Measurements from ENCODE around the gene SERP2. TPM values are rescaled to one million over a fixed set of nuclear protein-coding genes. Genes with fewer than 3 reads are reported as not detected.
A peak's percentile ranks its signal among the peaks of the same experiment; 100 is the strongest.

SERP2 gene
- total RNA-seq, 1 donor from 2014 or later, result 0.26 TPM

DNA sequence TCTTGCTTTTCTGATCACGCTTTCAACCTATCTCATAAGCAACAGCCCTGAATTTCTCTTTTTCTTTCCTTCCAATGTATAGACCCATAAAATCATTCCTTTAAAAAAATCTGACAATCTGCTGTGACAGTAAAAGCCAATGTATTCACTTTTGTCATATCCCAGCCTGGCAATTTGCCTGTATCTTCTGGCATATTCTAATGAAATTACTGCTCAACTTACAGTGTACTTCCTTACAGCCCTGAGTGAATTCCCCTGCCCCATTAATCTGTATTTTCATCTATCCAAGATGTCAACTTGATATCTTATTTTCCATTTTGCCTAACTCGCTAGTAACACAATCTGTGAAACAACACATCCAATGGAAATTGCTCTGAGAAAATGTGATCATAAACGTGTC, 18.0 kb upstream of the SERP2 start:
- DNase-seq (ENCODE audit: low read depth, low spot score), result no peak

DNA sequence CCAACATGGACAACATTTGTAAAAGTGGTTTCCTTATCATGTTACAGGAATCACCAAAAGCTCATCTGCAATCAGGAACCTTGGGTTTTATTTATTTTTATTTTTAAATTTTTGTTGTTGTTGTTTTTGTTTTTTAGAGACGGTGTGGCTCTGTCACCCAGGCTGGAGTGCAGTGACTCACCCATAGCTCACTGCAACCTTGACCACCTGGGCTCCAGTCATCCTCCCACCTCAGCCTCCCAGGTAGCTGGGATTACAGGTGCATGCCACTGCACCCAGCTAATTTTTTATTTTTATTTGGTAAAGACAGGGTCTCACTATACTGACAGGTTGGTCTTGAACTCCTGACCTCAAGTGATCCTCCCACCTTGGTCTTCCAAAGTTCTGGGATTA, 13.6 kb upstream of the SERP2 start:
- no peak for DNase-seq (ENCODE audit: low read depth, low spot score)

DNA sequence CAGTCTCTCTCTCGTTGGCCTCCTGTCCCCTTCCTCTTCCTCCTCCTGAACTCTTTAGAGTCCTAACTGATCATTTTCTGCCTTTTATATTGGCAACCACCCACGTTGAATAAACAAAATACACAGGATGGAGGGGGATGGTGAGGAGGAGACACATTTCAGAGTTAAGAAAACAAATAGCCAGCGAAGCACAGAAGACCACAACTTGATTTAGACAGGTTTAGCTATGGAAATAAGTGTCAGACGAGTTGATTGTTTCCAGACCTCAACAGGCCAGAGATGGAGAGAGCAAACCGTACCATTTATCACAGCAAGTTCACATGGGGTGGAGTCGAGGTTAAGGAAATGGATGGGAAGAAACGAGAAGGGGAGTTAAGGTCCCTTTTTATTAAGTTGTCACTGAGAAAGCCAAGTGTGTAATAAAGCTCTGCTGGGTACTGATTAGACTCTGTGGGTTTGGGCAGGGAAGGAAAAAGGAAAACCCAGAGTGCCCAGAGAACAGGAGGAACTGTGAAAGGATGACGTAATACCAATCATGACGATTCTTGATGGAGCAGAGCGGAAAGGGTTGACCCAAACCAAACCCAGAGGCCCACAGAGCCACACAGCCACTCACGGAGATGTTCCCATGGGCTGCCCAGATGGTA, 11.1 kb upstream of the SERP2 start:
- no peak for DNase-seq (ENCODE audit: low read depth, low spot score)

DNA sequence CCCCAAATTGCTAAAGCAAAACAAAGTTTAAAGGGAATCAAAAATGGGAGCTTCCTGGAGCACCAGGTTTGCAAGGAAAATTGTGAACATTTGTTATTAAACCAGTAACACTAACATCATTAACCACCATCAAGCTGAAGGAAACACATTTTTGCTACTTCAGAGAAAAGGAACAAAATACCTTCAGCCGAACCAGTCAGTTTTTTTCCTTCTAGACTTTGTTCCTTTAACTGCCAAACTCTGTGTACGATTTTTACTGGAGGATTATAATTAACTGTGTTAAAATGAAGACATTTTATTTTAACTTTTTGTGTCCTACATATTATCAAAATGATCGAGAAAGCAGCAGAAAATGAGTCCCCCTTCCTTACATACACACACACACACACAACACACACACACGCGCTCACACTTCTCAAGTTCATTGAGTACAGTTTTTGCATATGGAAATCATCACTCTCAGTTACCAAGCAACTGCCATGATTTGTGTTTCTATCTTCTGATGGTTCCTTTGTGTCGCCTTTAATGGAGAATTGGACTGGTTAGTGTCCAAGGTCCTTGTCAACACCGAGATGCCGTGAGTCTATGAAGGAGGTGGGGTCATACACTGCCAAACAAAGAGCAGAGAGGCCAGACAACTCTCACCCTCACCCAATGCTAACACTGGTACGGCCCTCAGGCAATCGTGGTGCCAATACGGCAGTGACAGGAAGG, 9.8 kb upstream of the SERP2 start:
- DNase-seq (ENCODE audit: low read depth, low spot score), result no peak

DNA sequence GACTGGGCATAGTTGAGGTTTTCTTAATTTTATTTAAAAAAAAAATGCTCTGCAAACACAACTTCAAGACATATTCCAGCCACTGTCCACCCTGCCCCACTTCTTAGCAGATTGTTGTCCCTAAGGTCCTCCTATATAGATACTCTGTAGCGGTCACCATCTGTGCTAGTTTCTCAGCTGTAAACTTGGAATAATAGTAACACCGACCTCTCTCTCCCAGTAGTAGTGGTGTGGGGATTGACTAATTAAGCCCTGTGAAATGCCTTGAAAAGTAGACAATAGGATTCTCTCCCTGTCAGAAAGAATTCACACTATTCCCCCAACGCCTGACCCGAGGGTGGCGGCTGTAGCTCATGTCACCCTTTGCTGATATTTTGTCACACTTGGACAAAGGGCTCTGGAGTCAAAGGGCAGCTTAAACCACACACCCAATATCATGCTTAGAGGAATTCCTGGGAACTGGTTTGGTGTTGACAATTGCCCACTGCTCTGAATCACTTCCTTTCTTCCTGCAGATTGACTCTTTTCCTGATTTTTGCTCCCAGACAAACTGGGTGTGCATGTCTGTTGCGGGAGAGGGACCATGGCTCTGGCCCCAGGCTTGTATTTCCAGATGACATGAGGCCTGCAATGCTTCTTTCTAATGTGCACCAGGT, 9.2 kb upstream of the SERP2 start:
- DNase-seq (ENCODE audit: low read depth, low spot score), result peak; percentile 63

DNA sequence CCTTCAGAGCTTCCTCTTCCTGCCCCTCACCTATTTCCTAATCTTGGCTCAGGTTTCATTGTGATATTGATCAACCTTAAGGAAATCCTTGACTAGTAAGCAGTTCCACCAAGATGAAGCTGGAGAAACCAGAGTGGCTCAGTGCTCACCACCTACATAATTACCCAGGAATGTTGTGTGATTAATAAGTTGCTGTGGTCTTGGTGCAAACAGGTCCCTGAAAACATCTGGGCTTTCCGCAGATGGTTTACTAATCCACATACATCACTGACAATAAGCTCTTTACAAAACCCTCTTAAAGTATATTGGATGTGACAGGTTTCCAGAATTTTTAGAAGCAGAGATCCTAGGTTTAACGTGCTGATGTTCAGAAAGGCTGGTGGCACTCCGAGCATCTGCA, 8.6 kb upstream of the SERP2 start:
- DNase-seq (ENCODE audit: low read depth, low spot score), result no peak

DNA sequence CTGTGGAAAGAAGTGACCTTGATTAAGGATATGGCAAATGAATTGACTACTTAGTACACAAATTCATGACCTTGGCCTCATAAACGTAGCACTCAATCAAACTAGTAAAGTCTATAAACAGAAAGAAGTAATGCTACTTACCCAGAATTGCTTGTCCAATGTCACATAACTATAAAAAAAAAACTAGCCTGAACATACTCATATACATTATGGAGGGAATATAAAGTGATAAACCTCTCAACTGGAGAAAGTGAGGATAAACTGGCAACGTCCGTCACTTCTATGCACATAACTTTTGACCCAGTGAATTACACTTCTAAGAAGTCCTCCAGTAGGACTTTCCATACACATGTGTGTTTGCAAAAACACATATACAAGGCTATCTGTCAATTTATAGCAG, 7.7 kb upstream of the SERP2 start:
- no peak for DNase-seq (ENCODE audit: low read depth, low spot score)

DNA sequence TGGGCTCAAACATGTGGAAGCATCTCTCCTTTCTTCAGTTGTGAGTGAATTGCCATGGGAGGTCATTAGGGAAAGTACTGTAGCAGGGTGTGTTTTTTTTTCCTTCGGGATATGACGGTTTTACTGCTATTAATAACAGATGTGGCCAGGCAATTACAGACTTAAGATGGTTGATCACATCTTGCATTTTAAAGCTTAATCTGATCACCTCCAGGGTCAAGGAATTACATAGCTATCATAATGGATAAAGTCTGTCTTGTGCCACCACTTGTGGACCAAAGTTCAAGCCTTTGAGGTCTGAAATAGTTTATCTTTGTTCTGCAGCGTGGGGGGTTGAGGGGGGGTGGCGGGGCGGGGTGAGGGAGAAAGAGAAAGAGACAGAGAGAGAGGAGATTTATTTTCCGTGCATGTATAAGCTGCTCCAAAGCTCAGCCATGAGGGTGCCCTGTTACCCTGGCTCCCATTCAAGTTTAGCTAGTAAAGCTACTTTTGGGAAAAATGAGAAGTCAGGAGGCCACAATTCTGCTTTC, 5.5 kb upstream of the SERP2 start:
- DNase-seq (ENCODE audit: low read depth, low spot score), result no peak

DNA sequence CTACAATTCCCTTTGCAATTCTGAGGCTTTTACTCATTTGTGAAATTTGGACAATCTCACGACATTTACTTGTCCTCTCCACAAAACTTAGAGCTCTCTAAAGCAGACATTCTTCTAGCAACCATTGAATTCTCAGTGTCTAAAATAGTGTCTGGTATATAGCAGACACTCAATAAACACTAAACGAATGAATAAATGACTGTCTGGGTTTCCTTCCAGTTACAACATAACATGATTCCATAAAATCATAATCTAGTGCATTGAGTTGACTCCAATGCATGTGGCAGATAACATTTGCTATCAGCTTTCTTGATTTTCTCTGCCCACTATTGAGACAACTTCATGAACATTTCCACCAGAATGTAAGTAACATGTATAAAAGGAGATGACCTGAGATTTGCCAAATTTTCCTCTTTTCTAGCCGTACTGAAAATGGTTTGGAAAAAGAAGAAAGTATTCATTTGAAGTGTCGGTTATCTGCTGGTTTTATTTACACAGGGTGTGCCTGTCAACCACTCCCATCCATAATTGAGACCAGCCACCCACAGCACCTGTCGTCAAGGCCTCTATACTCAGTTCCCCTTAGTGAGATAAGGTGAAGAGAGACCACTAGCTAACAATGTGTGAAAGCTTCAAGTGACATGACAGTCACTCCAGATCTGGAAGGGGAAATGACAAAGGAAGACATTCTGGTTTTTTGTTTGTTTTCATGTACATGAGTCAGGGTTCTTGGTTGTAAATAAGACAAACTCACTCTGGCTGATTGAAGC, 4.8 kb upstream of the SERP2 start:
- no peak for DNase-seq (ENCODE audit: low read depth, low spot score)

DNA sequence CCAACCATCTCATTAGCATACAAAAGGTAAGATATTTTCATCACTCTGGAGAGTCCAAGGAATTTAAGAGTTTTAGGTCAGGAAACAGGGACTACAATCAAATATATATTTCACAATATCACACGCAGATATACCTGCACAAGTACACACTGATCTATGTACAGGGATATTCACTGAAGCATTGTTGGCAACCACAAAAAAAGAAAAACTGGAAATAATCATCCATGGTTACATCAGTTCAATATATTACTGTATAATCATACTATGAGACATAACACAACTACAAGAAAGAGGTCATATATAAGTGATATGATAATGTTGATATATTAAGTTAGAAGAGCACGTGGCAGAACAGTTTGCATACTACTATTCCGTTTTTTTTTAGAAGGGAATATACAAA, 2.2 kb upstream of the SERP2 start:
- DNase-seq (ENCODE audit: low read depth, low spot score), result no peak

DNA sequence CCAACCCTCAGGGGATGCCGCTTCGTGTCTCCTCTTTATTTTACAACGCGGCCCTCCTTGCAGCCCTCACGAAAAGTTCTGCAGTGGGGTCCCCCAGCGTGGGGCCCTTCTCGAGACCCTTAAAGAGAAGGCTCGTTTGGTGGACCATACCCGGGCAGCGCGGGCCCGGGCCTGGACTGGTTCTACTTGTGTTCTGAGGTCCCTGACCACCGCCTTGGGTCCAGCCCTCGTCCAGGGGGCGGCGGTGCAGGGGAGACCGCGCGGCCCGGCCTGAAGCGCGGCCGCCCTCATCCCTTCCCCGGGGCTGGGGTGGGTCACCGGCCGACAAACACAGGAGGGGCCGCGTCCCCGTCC, 400 bp upstream of the SERP2 start:
- DNase-seq (ENCODE audit: low read depth, low spot score), result no peak

DNA sequence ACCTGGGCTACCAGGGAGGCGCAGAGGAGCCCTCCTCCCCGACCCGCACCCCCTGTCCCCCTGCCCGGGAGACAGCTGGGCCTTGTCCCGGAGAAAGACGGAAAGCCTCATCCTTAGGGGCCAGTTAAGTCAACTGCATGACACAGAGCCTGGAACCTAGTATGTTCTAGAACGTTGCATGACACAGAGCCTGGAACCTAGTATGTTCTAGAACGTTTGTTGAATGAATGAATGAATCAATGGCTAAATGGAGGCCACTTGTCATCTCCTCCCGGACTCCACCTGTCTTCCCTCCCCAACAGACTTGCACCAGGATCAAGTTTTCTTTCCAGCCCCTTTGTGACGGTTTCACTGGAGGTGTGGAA, 706 bp downstream of the SERP2 start:
- DNase-seq (ENCODE audit: low read depth, low spot score), result no peak

DNA sequence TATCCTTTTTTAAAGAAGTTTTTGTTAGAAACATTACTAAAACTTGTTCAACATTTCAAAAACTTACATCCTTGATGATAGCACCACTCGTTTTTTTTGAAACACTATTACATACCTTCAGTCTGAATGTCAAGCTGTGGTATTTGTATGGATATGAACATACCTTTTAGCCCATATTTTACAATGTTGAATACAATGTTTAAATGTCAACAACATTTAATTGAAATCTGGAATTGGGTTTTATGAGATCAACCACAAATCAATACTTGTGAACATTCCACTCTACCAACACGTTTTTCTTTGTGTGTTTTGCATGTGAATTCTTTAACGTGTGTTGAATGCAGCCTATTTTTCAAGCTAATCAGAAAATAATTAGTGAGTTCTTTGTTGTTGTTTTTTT, 4.7 kb downstream of the SERP2 start:
- no peak for DNase-seq (ENCODE audit: low read depth, low spot score)

DNA sequence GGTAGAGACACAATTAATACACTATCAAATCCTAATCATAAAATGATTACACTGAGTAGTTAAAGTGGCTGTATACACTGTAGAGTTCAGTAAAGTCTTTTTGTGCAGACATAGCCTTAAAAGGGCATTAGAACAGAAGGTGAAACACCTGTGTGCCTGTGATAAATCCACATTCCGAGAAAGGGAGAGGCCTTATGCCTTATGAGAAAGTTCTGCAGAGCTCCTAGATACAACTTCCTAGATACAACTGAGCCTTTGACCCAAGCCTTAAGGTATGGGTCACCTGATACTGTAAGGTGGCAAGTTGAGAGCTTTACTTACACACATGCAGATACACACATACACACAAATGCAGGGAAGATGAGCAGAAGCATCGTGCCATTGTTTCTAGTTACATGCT, 6.3 kb downstream of the SERP2 start:
- DNase-seq (ENCODE audit: low read depth, low spot score), result no peak

DNA sequence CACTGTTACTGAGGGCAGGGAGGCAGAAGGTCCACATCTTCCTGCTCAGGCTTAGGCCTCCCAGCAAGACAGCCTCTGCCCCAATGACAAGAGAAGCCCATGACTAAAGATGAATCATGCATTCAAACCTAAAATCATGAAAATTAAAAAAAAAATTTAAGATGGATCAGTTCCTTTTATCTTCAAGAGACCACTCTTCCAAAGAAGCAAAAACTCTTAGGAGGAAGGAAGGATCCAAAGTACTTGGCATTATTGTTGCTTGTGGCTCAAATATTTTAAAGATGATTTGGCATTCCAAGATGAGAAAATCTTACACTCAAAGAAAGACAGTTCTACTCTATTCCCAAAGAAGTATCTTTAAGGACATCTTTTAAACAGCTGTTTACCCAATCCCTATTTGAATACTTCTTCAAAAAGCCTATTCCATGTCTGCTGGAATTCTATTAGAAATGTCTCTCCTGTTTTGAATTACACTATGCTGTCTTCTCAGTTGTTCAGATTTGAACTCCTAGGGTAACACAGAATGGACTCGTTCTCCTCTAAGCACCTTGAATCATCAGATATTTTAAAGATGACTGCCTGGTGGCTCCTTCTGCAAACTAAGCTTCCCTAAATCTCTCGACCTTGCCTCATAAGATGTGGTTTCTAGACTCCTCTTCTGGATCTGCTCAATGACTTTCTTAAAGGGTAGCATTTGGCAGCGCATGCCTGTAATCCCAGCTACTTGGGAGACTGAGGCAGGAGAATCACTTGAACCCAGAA, 7.0 kb downstream of the SERP2 start:
- no peak for DNase-seq (ENCODE audit: low read depth, low spot score)

DNA sequence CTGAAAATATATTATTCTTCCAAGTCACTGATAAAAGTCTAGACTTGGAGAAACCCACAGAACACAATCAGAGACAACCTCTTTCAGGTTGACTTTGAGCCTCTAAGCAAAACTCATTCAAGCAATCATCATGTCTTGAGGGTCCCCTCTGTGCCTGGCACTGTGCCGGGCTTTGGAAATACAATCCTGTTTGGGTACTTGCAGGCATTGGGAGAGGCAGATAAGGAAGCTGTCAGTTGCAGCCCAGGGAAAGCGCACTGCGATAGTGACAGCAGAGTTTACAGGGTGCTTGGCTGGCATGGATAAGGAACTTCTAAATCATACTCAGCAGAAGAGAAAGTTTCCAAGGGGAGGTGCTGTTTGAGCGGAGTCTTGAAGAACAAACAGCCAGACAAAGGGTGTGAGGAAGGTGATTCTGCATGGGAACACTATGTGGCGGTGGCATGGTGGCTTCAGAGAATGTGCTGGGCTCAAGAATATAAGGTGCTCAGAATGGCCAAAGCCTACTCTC, 9.1 kb downstream of the SERP2 start:
- no peak for DNase-seq (ENCODE audit: low read depth, low spot score)

DNA sequence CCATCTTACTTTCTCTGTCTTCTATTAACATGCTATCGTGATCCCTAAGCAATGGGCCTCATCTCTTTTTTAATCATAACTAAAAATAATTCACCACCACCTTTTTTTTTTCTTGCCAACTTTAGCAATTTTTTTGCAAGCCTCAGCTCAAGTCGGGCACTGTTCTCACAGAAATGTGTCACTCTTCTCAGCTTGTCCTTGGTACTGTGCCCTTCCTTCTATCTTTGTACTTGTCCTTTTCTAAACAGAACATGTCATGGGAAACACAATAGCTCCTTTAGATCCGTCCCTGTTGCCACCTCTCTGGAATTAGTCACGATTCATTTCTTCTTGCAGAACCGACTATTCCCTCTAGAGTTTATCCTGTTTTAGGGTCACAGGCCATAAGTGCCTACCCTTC, 10.3 kb downstream of the SERP2 start:
- no peak for DNase-seq (ENCODE audit: low read depth, low spot score)

DNA sequence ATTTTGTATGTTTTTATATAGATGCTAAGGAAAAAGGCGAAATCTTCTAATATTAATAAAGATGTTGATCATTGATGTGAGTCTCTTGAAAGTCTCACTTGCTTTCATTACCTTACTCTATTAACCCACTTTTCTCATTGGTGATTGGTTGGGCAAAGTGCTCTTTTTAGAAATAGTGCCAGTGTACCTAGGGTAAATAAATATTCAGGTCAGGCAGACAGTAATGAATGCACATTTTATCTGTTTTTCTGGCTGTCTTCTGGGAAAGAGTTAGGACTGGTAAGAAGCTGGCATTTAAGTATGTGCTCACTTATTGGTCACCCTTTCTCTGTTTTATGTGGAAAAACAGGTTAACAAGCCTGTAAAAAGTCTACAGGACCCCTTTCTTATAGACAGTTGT, 11.2 kb downstream of the SERP2 start:
- no peak for DNase-seq (ENCODE audit: low read depth, low spot score)

DNA sequence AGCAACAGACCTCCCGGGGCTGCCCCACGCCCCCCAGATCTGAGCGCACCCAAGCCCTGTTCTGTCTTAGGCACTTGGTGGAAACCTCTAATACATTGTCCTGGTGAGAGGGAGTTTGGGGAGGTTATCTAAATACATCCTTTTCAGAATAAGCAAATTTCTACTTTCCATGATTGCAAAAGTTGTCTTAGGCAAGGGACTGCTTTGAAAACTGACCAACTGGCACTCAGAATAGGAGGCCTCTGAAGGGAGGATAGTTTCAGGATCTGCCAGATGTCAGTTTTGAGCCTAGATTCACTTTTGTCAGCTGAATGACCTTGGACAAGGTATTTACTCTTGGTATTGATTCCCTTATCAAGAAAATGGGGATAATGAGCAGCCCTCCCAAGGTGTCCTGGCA, 11.8 kb downstream of the SERP2 start:
- no peak for DNase-seq (ENCODE audit: low read depth, low spot score)

DNA sequence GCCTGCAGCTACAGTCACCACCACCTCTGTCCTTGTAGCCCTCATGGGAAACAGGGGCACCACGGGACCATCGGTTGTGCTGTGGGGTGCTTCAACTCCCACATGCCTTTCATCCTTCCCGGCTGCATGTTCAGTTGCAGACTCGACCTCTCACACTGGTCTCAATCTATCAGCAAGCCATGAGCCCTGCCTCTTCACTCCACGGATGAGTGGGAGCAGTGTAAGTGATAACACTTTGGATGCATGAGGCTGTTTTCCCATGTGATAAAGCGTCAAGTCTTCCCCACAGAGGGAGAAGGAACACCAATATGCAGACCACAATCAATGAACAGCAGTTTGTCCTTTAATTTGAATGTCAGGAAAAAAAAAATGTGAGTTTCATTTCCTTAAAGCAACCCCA, 12.2 kb downstream of the SERP2 start:
- no peak for DNase-seq (ENCODE audit: low read depth, low spot score)

DNA sequence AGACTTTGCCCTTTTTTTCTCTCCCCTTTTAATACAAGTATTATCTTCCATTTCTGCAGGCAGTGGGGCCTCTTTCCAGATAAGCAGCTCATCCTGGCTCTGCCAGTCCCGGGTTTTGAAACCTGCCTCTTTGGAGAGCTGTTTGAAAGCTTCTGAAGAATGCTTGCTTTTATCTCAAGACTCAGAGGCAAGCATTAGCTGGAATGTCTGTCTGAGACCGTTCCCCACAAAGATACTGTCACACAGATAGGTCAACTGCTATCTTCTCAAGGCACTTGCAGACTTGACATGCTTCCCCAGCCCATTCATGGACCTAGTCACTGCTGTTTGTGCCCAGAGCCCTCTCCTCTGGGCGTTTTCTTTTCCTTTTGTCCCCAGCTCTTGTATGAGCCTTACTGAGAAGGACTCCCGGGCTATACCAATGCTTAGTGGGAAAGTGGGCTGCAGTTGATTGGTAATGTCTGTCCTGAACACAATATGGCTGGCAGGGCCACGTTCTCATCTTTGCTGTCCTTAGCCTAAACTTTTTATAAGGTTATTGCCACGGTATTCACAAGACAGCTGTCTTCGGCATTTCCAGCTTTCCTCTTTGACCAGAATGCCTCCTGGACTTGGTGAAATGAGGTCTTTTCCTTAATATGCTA, 13.4 kb downstream of the SERP2 start:
- DNase-seq (ENCODE audit: low read depth, low spot score), result no peak
